CD4-positive, alpha-beta T cell (primary cell): ENCODE data around the gene XRCC2. TPM values are rescaled to one million over a fixed set of nuclear protein-coding genes. Genes with fewer than 3 reads are reported as not detected.
"Not testable (repeated sequence)": the region's sequence is repeated elsewhere in the genome, so short reads cannot be mapped to it uniquely, and the experiment has no call there.

Source experiments
- ATAC-seq: fragments of 200-7000 bp; cut with Tn5 transposase; one replicate; pipeline ENCODE4 v1.10.0; 2022; ENCODE audit warnings: mild to moderate bottlenecking; ENCODE audit not compliant: poor library complexity
- CTCF ChIA-PET: fragments of 350-600 bp; sonication (Branson Sonifier 250); formaldehyde crosslinking; loops from one replicate; lab custom pipeline; 2021; ENCODE audit warnings: antibody characterized with exemption, inconsistent platforms; lab: Charles Lee
- POLR2A ChIA-PET: fragments of 350-600 bp; sonication (Branson Sonifier 250); formaldehyde crosslinking; loops from one replicate; lab custom pipeline; 2021; ENCODE audit warnings: antibody characterized with exemption, inconsistent platforms; lab: Charles Lee
- DNase-seq, 14 experiments: peaks; one replicate each; pipeline ENCODE4 v3.0.0-alpha.2; 2013 to 2020; ENCODE audit warnings: mixed read lengths in 2 of 14
- H3K27ac ChIP-seq, 2 donors: one replicate each; pipeline versions ENCODE4 v1.5.1 to v1.7.0; 2013; ENCODE audit warnings: low read length in 2 of 2, low read depth in 1 of 2, mild to moderate bottlenecking in 1 of 2
- H3K27me3 ChIP-seq, 2 experiments: 1 replicate in 1 of 2; 2 replicates in 1 of 2; pipeline versions ENCODE4 v1.6.1 to v1.7.0; 2013; ENCODE audit warnings: low read length in 2 of 2, control low read depth in 1 of 2, mild to moderate bottlenecking in 1 of 2, moderate library complexity in 1 of 2; ENCODE audit not compliant: insufficient read depth in 2 of 2, control insufficient read depth in 1 of 2
- H3K36me3 ChIP-seq: one replicate; pipeline ENCODE4 v1.6.1; 2013; ENCODE audit warnings: low read length, control low read depth; ENCODE audit not compliant: insufficient read depth
- H3K4me1 ChIP-seq: one replicate; pipeline ENCODE4 v1.6.1; 2013; ENCODE audit warnings: low read length, control low read depth; ENCODE audit not compliant: insufficient read depth
- H3K4me3 ChIP-seq: one replicate; pipeline ENCODE4 v1.5.1; 2013; ENCODE audit warnings: mild to moderate bottlenecking, low read length, moderate library complexity
- H3K9me3 ChIP-seq, 2 experiments: 1 replicate in 1 of 2; 2 replicates in 1 of 2; pipeline versions ENCODE4 v1.6.1 to v1.7.0; 2013; ENCODE audit warnings: low read length in 2 of 2, mild to moderate bottlenecking in 2 of 2, control low read depth in 1 of 2, moderate library complexity in 1 of 2; ENCODE audit not compliant: control insufficient read depth in 1 of 2, insufficient read depth in 1 of 2
- H3K27ac Mint-ChIP-seq: one replicate; pipeline ENCODE4 v1.8.0; 2020; ENCODE audit warnings: mixed read lengths
- H3K27me3 Mint-ChIP-seq: one replicate; pipeline ENCODE4 v1.8.0; 2021; ENCODE audit warnings: mixed read lengths
- H3K36me3 Mint-ChIP-seq: one replicate; pipeline ENCODE4 v1.8.0; 2021; ENCODE audit warnings: low read depth, mixed read lengths
- H3K4me1 Mint-ChIP-seq: one replicate; pipeline ENCODE4 v1.8.0; 2021; ENCODE audit warnings: low read depth, mixed read lengths
- H3K4me3 Mint-ChIP-seq: one replicate; pipeline ENCODE4 v1.8.0; 2020; ENCODE audit warnings: mild to moderate bottlenecking, mixed read lengths
- H3K9me3 Mint-ChIP-seq: one replicate; pipeline ENCODE4 v1.8.0; 2020; ENCODE audit warnings: mixed read lengths
- CTCF ChIP-seq: fragments of 200-600 bp; IDR thresholded peaks from one replicate; pipeline ENCODE4 v1.8.0; 2022; ENCODE audit warnings: antibody characterized with exemption, mild to moderate bottlenecking
- intact Hi-C, 2 experiments: fragments of 100-400 bp; cut with DNase I in 1 of 2; cut with micrococcal nuclease in 1 of 2; formaldehyde crosslinking; loops; one replicate each; pipeline versions ENCODE4 v1.15.1 to v1.9.0; 2023 to 2025; cut with DNase I, micrococcal nuclease
- total RNA-seq, 174 experiments: library from RNA in 2 of 174; stranded (reverse) in 2 of 174; gene quantifications; one replicate each; pipeline ENCODE4 v1.2.3 and lab custom pipeline; 2021 to 2026

The XRCC2 gene
- total RNA-seq, 2 experiments from 2014 or later = 0.25 to 0.41 TPM

- POLR2A ChIA-PET = no interaction called here
These were observed 28.9 kb upstream of the XRCC2 start for GRCh38 chr7:152704796-152705384.

GRCh38 chr7:152699079-152699478, 23.1 kb upstream of the XRCC2 start:
- intact Hi-C loops = no loop called here
- peaks cover under 1 to 3% of the 10 kb centered on the region in 2 experiments for H3K9me3 ChIP-seq
- no peaks in the 10 kb centered on the region for H3K36me3 ChIP-seq
- CTCF ChIA-PET = no interaction called here
- Mint-ChIP-seq H3K27ac (no peak overlapping the region), H3K27me3 (no peaks in the 10 kb centered on the region), H3K4me1 (no peaks in the 10 kb centered on the region), H3K9me3 (no peaks in the 10 kb centered on the region), H3K4me3 (no peak overlapping the region), H3K36me3 (no peaks in the 10 kb centered on the region)
- DNase-seq = no peak
- TF ChIP-seq CTCF = no peak
- H3K4me1 ChIP-seq = no peaks in the 10 kb centered on the region
- no peaks in the 10 kb centered on the region for H3K27me3 ChIP-seq
- H3K4me3 ChIP-seq = no peak overlapping the region
- H3K27ac ChIP-seq = no peak overlapping the region
- no peak for ATAC-seq
- POLR2A ChIA-PET = no interaction called here

More at GRCh38 chr7:152704796-152705384, 28.9 kb upstream of the XRCC2 start:
- ATAC-seq = no peak
- H3K27ac ChIP-seq = no peak overlapping the region
- H3K36me3 Mint-ChIP-seq = no peaks in the 10 kb centered on the region
- no peak for DNase-seq
- no peaks in the 10 kb centered on the region for H3K4me1 ChIP-seq
- H3K36me3 ChIP-seq = no peaks in the 10 kb centered on the region
- H3K4me3 Mint-ChIP-seq = no peak overlapping the region
- intact Hi-C loops = loop anchor here in 1 of 2 experiments (5.0 kb wide), 1 partner anchor 538 kb away; no protein-coding TSS in a partner anchor
- no peak overlapping the region for H3K4me3 ChIP-seq
- CTCF ChIA-PET = no interaction called here
- peaks cover 11% of the 10 kb centered on the region for H3K9me3 Mint-ChIP-seq
- H3K27me3 ChIP-seq = no peaks in the 10 kb centered on the region
- no peak overlapping the region for H3K27ac Mint-ChIP-seq
- peaks cover 11% of the 10 kb centered on the region for H3K27me3 Mint-ChIP-seq
- no peaks in the 10 kb centered on the region for H3K4me1 Mint-ChIP-seq
- no peak for TF ChIP-seq CTCF
- peaks cover 17 to 20% of the 10 kb centered on the region in 2 experiments for H3K9me3 ChIP-seq

GRCh38 chr7:152697268-152697974, 21.5 kb upstream of the XRCC2 start:
- H3K4me1 Mint-ChIP-seq, H3K4me3 ChIP-seq, H3K36me3 ChIP-seq, H3K36me3 Mint-ChIP-seq, H3K9me3 ChIP-seq, intact Hi-C loops, H3K27ac ChIP-seq, H3K27me3 Mint-ChIP-seq, CTCF ChIA-PET, DNase-seq, H3K27ac Mint-ChIP-seq, H3K27me3 ChIP-seq, H3K9me3 Mint-ChIP-seq, H3K4me1 ChIP-seq, ATAC-seq, POLR2A ChIA-PET, H3K4me3 Mint-ChIP-seq: not testable (repeated sequence)

GRCh38 chr7:152692196-152692595, 16.3 kb upstream of the XRCC2 start:
- H3K36me3 Mint-ChIP-seq, H3K27ac Mint-ChIP-seq, ATAC-seq, H3K9me3 Mint-ChIP-seq, H3K9me3 ChIP-seq, H3K4me1 Mint-ChIP-seq, H3K4me3 Mint-ChIP-seq, H3K36me3 ChIP-seq, intact Hi-C loops, H3K27me3 ChIP-seq, H3K4me3 ChIP-seq, DNase-seq, H3K27ac ChIP-seq, H3K4me1 ChIP-seq, CTCF ChIA-PET, POLR2A ChIA-PET, H3K27me3 Mint-ChIP-seq: not testable (repeated sequence)
